ENCODE data around the gene KIF26B. TPM values are rescaled to one million over a fixed set of nuclear protein-coding genes. Genes with fewer than 3 reads are reported as not detected.

KIF26B gene
- total and polyA plus RNA-seq, 10 of the 15 experiments (the other 5 are each of a cell fraction or from before 2014, with no cell fraction given), result 0.35 to 11.6 (median 2.2) TPM

DNA sequence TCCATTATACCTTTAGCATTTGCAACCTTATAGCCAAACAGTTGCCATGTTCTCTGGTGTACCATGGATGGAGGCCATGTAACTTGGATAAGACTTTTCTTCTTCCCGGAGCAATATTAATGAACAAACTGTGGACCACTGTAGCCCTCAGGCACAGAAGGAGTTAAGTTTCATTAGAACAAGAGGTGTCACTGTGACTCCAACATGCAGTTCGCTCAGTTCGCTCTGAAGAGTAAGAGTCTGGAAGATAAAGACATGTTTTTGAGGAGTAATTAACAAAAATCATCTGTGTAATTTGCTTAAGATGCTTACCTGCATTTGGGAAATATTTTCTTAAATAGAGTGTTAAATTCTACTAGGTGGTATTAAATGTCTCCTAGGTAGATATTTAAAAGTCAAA, 4.1 kb downstream of the KIF26B start:
- WGBS (ENCODE audit: insufficient coverage, insufficient replicate concordance, low lambda C conversion rate, missing lambda C conversion rate), result 28% methylated on average over 3 of the region's 3 CpGs
- SMC1A ChIA-PET (ENCODE audit: uncharacterized antibody, unreplicated experiment), result no interaction called here
- Histone ChIP-seq H2AFZ (ENCODE audit: control insufficient read depth, low read depth, low read length) (no peak overlapping the region), H3K27ac (ENCODE audit: control insufficient read depth, insufficient read depth) (no peak overlapping the region), H3K4me1 (ENCODE audit: control insufficient read depth, insufficient read depth, low read length) (peaks cover 10% of the 10 kb centered on the region), H3K9me3 (replicated peaks; ENCODE audit: control insufficient read depth, insufficient read depth, low read length) (peaks cover 2% of the 10 kb centered on the region; the same call in 1 of the 3 replicates), H3K79me2 (ENCODE audit: control insufficient read depth, insufficient read depth, low read length) (no peaks in the 10 kb centered on the region), H3K4me2 (ENCODE audit: control insufficient read depth, insufficient read depth) (no peak overlapping the region), H3K36me3 (ENCODE audit: control insufficient read depth in 2 of 2, insufficient read depth in 2 of 2, low read length in 1 of 2) (no peaks in the 10 kb centered on the region), H3K27me3 (replicated peaks in 1 of 2; ENCODE audit: control insufficient read depth in 2 of 2, insufficient read depth in 2 of 2, low read length in 1 of 2) (peaks cover 9 to 20% of the 10 kb centered on the region in 2 experiments), H3K9ac (ENCODE audit: control insufficient read depth, insufficient read depth, low read length) (no peak overlapping the region), H4K20me1 (ENCODE audit: control insufficient read depth, insufficient read depth) (no peaks in the 10 kb centered on the region), H3K4me3 (no peak overlapping the region)
- BruUV-seq (replicated peaks), result no TSS peak
- no peak for FAIRE-seq
- intact Hi-C loops (cut with micrococcal nuclease; ENCODE audit: unreplicated experiment), result loop anchor here (10.0 kb wide), 4 partner anchors 116 to 1596 kb away; no protein-coding TSS in a partner anchor
- CTCF ChIA-PET, result interaction anchor here (0.8 kb wide), 1 partner anchor 851 kb away, joined by 3 read pairs; no protein-coding TSS in a partner anchor
- no peak for DNase-seq (ENCODE audit: low read depth, low spot score)
- no peak for ATAC-seq
- in situ Hi-C loops (cut with MboI), result loop anchor here (5.0 to 10.0 kb wide), 2 partner anchors 1293 to 1536 kb away; no protein-coding TSS in a partner anchor
- RAD21 ChIA-PET (ENCODE audit: unreplicated experiment), result no interaction called here
- POLR2A ChIA-PET, result no interaction called here
- TF ChIP-seq NFXL1 (IDR thresholded peaks at IDR 0.05; ENCODE audit: borderline replicate concordance) (no peak), SREBF2 (IDR thresholded peaks at IDR 0.05; ENCODE audit: low read length) (no peak), IRF4 (IDR thresholded peaks at IDR 0.05; ENCODE audit: low read depth, low read length) (no peak), NRF1 (conservative IDR thresholded peaks at IDR 0.05; ENCODE audit: low read depth, low read length) (no peak), CEBPB (IDR thresholded peaks at IDR 0.05; ENCODE audit: borderline replicate concordance in 1 of 2, low read depth in 2 of 2, low read length in 2 of 2) (no peak)
- TF ChIP-seq, protein P1, sequence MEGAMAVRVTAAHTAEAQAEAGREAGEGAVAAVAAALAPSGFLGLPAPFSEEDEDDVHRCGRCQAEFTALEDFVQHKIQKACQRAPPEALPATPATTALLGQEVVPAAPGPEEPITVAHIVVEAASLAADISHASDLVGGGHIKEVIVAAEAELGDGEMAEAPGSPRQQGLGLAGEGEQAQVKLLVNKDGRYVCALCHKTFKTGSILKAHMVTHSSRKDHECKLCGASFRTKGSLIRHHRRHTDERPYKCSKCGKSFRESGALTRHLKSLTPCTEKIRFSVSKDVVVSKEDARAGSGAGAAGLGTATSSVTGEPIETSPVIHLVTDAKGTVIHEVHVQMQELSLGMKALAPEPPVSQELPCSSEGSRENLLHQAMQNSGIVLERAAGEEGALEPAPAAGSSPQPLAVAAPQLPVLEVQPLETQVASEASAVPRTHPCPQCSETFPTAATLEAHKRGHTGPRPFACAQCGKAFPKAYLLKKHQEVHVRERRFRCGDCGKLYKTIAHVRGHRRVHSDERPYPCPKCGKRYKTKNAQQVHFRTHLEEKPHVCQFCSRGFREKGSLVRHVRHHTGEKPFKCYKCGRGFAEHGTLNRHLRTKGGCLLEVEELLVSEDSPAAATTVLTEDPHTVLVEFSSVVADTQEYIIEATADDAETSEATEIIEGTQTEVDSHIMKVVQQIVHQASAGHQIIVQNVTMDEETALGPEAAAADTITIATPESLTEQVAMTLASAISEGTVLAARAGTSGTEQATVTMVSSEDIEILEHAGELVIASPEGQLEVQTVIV (IDR thresholded peaks at IDR 0.05; ENCODE audit: borderline replicate concordance, partially characterized antibody), result no peak
- TF ChIP-seq, protein P2, sequence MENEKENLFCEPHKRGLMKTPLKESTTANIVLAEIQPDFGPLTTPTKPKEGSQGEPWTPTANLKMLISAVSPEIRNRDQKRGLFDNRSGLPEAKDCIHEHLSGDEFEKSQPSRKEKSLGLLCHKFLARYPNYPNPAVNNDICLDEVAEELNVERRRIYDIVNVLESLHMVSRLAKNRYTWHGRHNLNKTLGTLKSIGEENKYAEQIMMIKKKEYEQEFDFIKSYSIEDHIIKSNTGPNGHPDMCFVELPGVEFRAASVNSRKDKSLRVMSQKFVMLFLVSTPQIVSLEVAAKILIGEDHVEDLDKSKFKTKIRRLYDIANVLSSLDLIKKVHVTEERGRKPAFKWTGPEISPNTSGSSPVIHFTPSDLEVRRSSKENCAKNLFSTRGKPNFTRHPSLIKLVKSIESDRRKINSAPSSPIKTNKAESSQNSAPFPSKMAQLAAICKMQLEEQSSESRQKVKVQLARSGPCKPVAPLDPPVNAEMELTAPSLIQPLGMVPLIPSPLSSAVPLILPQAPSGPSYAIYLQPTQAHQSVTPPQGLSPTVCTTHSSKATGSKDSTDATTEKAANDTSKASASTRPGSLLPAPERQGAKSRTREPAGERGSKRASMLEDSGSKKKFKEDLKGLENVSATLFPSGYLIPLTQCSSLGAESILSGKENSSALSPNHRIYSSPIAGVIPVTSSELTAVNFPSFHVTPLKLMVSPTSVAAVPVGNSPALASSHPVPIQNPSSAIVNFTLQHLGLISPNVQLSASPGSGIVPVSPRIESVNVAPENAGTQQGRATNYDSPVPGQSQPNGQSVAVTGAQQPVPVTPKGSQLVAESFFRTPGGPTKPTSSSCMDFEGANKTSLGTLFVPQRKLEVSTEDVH (IDR thresholded peaks at IDR 0.05; ENCODE audit: low read depth, partially characterized antibody), result no peak
- TF ChIP-seq, protein P3, sequence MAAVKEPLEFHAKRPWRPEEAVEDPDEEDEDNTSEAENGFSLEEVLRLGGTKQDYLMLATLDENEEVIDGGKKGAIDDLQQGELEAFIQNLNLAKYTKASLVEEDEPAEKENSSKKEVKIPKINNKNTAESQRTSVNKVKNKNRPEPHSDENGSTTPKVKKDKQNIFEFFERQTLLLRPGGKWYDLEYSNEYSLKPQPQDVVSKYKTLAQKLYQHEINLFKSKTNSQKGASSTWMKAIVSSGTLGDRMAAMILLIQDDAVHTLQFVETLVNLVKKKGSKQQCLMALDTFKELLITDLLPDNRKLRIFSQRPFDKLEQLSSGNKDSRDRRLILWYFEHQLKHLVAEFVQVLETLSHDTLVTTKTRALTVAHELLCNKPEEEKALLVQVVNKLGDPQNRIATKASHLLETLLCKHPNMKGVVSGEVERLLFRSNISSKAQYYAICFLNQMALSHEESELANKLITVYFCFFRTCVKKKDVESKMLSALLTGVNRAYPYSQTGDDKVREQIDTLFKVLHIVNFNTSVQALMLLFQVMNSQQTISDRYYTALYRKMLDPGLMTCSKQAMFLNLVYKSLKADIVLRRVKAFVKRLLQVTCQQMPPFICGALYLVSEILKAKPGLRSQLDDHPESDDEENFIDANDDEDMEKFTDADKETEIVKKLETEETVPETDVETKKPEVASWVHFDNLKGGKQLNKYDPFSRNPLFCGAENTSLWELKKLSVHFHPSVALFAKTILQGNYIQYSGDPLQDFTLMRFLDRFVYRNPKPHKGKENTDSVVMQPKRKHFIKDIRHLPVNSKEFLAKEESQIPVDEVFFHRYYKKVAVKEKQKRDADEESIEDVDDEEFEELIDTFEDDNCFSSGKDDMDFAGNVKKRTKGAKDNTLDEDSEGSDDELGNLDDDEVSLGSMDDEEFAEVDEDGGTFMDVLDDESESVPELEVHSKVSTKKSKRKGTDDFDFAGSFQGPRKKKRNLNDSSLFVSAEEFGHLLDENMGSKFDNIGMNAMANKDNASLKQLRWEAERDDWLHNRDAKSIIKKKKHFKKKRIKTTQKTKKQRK (IDR thresholded peaks at IDR 0.05; ENCODE audit: low read depth, low read length), result no peak
- TF ChIP-seq, protein P4, sequence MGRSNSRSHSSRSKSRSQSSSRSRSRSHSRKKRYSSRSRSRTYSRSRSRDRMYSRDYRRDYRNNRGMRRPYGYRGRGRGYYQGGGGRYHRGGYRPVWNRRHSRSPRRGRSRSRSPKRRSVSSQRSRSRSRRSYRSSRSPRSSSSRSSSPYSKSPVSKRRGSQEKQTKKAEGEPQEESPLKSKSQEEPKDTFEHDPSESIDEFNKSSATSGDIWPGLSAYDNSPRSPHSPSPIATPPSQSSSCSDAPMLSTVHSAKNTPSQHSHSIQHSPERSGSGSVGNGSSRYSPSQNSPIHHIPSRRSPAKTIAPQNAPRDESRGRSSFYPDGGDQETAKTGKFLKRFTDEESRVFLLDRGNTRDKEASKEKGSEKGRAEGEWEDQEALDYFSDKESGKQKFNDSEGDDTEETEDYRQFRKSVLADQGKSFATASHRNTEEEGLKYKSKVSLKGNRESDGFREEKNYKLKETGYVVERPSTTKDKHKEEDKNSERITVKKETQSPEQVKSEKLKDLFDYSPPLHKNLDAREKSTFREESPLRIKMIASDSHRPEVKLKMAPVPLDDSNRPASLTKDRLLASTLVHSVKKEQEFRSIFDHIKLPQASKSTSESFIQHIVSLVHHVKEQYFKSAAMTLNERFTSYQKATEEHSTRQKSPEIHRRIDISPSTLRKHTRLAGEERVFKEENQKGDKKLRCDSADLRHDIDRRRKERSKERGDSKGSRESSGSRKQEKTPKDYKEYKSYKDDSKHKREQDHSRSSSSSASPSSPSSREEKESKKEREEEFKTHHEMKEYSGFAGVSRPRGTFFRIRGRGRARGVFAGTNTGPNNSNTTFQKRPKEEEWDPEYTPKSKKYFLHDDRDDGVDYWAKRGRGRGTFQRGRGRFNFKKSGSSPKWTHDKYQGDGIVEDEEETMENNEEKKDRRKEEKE (IDR thresholded peaks at IDR 0.05), result no peak
- TF ChIP-seq, protein P5, sequence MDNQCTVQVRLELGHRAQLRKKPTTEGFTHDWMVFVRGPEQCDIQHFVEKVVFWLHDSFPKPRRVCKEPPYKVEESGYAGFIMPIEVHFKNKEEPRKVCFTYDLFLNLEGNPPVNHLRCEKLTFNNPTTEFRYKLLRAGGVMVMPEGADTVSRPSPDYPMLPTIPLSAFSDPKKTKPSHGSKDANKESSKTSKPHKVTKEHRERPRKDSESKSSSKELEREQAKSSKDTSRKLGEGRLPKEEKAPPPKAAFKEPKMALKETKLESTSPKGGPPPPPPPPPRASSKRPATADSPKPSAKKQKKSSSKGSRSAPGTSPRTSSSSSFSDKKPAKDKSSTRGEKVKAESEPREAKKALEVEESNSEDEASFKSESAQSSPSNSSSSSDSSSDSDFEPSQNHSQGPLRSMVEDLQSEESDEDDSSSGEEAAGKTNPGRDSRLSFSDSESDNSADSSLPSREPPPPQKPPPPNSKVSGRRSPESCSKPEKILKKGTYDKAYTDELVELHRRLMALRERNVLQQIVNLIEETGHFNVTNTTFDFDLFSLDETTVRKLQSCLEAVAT (IDR thresholded peaks at IDR 0.05), result no peak
